Mammary epithelial cell (primary cell): ENCODE results near the gene CIRBP.

Experiments
- CTCF ChIP-seq, 2 donors: IDR thresholded peaks in 1 of 2; conservative IDR thresholded peaks in 1 of 2; 2 replicates each; pipeline ENCODE4 v1.5.1; 2011 to 2012; ENCODE audit warnings: inconsistent platforms in 2 of 2, low read length in 2 of 2, mild to moderate bottlenecking in 2 of 2, control low read depth in 1 of 2, low read depth in 1 of 2; ENCODE audit not compliant: insufficient read depth in 1 of 2; ENCODE audit errors: extremely low read depth in 1 of 2
- EZH2 ChIP-seq: IDR thresholded peaks from 2 replicates; pipeline ENCODE4 v1.6.1; 2012; ENCODE audit warnings: low read length, inconsistent platforms, borderline replicate concordance

GRCh38 chr19:1268226-1269064 lies 687 bp upstream of the CIRBP start:
- TF ChIP-seq CTCF (conservative IDR thresholded peaks at IDR 0.05 in 1 of 2, IDR thresholded peaks at IDR 0.05 in 1 of 2; ENCODE audit: extremely low read depth in 1 of 2, insufficient read depth in 1 of 2, low read depth in 1 of 2, low read length in 2 of 2) (no peak), EZH2 (no peak)
